ENCODE measurements around the gene FBXO47. TPM values are rescaled to one million over a fixed set of nuclear protein-coding genes. Genes with fewer than 3 reads are reported as not detected.
"Not testable (repeated sequence)": the region's sequence is repeated elsewhere in the genome, so short reads cannot be mapped to it uniquely, and the experiment has no call there.

The FBXO47 gene
- total RNA-seq, 1 donor from 2014 or later = not detected

DNA sequence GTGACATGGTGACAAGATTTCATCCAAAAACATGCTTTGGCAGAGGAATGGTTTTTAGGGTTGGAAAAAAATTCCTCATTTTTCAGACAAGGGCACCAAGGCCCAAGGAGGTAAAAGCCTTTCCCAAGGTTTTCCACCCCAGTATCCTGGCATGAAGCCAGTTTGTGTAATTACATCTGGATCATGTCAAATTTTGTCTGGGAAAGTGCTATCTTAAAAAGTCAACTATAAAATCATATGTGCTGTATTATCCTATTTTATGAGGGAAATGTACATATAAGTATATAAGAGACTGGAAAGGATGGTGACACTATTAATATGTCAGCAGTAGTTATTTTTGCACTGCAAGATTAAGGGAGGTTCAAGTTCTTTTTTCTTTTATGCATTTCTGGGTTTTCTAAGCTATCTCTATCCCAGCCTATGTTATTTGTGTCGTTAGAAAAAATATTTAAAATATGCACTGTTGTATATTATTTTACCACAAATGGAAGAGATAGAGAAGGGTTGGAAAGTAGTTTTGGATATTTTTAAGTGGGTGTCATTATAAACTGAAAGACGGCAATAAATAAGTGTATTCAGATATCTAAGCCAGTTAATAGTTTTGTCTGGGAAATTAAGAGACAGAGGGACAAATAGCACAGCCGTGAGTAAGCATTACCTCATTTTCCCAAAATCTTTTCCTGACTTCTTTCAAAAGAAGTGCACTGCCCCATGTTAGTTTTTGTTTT is 13.5 kb upstream of the FBXO47 start:
- no peak for DNase-seq (ENCODE audit: low spot score)

DNA sequence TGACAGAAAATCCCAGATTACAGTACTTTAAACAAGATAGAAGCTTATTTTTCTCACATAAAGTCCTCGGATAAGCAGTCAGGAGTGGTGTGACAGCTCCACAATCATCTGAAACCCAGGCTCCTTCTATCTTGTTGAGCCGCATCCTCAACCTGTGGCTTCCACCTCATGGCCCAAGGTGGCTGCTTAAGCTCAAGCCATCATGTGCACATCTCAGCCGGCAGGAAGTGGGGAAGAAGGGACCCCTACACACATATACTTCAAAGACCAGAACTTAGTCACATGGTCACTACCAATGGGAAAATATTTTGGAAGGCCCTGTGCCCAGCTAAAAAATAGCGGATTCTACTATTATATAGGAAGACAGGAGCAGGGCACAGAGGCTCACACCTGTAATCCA is 11.0 kb upstream of the FBXO47 start:
- DNase-seq (ENCODE audit: low spot score) = no peak

DNA sequence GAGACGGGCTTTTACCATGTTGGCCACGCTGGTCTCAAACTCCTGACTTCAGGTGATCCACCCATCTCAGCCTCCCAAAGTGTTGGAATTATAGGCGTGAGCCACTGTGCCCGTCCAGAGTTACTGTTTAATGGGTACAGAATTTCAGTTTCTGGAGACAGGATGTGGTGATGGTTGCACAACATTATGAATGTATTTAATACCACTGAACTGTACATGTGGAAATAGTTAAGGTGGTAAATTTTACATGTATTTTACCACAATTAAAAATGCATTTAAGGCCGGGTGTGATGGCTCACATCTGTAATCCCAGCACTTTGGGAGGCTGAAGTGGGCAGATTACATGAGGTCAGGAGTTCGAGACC is 9.0 kb upstream of the FBXO47 start:
- not testable (repeated sequence) for DNase-seq (ENCODE audit: low spot score)

DNA sequence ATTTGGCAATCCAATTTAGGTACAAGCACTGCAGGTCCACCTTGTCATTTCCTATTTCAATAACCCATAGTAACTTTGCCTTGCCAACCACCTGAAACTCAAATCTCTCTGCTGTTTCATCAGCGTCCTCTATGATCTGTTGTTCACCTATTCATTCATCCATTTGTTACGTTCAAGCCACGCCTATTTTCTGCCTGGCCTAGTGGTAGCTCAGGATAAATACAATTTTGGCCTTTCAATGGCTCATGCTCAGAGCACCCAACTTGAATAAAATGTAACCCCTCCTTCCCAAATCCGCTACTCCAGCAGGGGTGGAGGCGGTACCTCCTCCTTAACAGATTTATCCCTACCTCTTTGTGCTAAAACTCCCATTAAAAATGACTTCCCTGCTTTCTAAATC is 3.6 kb upstream of the FBXO47 start:
- no peak for DNase-seq (ENCODE audit: low spot score)

DNA sequence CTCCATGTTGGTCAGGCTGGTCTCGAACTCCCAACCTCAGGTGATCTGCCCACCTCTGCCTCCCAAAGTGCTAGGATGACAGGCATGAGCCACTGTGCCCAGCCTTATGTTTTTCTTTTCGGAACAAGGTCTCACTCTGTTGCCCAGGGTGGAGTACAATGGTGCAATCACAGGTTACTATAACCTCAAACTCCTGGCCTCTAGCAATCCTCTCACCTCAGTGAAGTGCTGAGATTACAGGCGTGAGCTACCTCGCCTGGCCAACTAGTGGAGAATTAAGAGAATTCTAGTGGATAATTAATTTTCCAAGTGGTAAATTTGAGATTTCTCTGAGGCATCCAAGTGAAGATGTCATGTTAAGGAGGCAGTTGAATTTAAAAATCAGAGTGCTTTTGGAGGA is 2.9 kb upstream of the FBXO47 start:
- no peak for DNase-seq (ENCODE audit: low spot score)

DNA sequence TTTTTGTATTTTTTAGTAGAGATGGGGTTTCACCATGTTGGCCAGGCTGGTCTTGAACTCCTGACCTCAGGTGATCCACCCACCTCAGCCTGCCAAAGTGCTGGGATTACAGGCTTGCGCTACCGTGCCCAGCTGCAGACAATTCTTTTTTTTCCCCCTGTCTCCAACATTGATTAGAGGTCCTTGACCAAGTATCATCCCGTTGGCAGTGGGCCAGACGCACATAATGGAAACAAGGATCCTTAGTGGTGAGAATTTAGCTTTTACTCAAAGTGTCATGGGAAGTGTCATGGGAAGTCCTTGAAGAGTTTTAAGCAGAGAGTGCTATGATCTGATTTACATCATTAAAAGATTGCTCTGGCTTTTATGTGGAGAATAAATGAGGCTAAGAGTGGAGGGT is 2.1 kb upstream of the FBXO47 start:
- no peak for DNase-seq (ENCODE audit: low spot score)

DNA sequence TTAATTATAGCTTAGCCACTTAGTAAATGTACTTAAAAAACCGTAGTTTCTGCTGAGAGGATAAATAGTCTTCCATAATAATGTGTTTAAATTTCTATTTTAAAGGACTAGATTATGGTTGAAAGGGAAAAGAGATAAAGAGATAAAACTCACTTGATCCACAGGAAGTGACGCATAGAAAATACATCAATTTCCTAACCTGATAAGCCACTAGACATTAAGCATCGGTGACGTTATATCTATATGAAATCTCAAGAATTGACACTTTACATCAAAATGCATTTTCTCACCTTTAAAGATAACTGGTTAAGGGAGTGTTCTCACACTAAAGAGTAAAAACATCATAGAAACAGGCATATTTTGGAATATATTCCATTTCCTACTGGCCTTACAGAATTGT is 5.8 kb downstream of the FBXO47 start:
- DNase-seq (ENCODE audit: low spot score) = no peak

DNA sequence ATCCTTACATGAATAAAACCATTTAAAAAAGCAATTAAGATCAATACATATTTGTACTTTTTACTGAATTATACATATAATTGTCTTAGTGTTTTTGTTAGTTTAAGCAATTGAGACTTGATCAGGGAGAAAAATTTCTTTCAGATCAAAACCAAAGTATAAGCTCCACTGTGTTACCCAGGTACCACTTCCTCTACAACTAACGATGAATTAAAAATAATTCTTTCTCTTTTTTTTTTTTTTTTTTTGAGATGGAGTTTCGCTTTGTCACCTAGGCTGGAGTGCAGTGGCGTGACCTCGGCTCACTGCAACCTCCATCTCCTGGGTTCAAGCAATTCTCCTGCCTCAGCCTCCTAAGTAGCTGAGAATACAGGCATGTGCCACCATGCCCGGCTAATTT is 6.8 kb downstream of the FBXO47 start:
- no peak for DNase-seq (ENCODE audit: low spot score)

DNA sequence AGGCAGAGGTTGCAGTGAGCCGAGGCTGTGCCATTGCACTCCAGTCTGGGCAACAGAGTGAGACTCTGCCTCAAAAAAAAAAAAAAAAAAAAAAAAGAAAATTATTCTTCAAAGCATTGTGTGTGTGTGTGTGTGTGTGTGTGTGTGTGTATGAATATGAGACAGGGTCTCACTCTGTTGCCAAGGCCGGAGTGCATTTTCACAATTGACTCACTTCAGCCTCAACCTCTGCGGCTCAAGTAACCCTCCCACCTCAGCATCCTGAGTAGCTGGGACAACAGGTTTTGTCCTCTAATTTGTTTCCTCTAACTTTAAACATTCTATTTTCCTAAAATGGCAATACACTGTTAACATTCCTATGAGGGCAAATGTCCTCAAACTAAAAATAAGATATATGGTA is 7.7 kb downstream of the FBXO47 start:
- DNase-seq (ENCODE audit: low spot score) = no peak

DNA sequence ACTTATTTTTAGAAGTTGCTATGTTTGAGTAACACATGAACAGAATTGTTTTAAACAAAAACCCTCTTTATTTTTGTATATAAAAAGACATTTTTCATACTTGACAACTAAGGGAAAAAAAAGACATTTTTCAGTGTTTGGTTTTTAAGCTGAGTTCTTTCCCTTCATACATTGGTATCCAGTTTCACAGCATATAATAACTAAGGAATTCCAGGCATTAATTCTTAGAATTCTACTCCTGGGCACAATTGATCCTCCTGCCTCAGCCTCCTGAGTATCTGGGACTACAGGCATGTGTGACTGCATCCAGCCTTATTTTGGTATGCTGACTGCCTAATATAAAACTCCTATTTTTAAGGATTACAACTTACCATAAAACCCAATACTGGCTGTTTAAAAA is 8.4 kb downstream of the FBXO47 start:
- DNase-seq (ENCODE audit: low spot score) = no peak

DNA sequence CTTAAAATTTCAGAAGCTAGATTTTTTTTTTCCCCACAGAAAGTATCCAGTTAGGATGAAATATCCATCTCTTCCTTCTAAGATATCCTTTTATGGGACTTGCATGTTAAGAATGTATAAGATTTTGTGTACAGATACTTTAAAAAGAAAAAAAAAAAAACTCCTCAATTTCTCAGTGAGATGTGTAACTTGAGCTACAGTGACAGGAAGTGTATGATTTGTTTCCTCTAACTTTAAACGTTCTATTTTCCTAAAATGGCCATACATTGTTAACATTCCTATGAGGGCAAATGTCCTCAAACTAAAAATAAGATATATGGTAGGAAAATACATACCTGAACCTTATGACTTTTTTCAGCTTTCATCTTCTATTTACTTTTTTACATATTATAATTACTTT is 8.9 kb downstream of the FBXO47 start:
- DNase-seq (ENCODE audit: low spot score) = no peak

DNA sequence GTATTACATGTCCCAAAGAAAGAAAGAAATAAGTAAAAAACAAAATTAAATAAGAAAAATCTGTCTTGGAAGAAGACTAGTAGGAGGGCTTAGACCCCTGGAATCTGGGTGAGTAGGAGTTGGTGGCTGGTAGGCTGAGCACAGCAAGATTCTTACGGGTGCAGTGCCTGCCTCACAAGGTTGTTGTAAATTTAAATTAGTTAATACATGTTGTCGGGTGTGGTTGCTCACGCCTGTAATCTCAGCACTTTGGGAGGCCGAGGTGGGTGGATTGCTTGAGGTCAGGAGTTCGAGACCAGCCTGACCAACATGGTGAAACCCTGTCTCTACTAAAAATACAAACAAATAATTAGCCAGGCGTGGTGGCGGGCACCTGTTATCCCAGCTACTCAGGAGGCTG is 13.4 kb downstream of the FBXO47 start:
- DNase-seq (ENCODE audit: low spot score) = not testable (repeated sequence)

DNA sequence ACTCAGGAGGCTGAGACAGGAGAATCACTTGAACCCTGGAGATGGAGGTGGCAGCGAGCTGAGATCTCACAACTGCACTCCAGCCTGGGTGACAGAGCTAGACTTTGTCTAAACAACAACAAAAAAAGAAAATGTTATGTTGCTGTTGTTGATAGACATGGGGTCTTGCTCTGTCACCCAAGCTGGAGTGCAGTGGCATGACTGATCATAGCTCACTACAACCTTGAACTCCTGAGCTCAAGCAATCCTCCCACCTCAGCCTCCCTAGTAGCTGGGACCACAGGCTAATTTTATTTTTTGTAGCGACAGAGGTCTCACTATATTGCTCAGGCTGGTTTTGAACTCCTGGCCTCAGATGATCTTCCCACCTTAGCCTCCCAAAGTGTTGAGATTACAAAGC is 20.0 kb downstream of the FBXO47 start:
- no peak for DNase-seq (ENCODE audit: low spot score)

DNA sequence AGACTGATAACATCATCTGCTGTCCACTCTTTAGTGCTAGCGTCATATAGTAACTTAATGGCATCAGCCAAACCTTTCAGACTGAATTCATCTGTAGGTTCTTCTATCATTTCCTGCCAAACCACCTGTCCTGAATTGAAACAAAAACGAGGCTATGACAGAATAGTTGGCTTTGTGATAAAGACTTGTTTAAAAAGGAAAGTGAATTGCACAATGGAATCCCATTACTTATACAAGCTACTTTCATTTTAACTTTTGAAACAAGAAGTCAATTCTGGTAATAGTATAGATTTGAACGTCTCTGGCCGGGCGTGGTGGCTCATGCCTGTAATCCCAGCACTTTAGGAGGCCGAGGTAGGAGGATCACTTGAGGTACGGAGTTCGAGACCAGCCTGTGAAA is 23.6 kb downstream of the FBXO47 start:
- DNase-seq (ENCODE audit: low spot score) = no peak

DNA sequence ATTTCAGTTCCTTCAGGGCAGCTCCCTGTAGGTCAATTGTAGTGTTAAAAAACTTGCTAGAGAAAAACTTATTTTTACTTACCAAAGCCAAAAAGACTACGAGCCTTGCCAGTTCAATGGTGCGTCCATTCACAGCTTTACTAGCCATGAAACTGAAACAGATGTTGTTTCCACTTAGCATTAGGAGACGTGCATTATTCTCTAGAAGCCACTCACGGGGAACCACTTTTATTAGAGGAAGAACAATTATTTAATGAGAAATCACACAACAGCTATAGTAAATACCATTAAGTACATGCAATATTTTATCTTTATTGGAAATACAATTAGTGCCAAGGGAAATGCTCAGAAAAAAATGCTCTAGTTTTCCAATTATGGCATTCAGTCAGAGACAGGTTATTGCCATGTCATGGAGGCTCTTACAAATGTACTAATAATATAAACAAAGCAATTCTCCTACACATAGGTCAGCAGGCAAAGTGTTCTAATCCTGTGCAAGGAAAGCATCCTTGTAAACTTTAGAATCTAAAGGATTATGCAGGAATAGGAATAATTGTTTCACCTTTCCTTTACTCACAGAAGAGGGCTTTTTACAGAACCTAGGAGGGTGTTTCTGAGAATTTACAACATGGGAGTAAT is 24.4 kb downstream of the FBXO47 start:
- no peak for DNase-seq (ENCODE audit: low spot score)

DNA sequence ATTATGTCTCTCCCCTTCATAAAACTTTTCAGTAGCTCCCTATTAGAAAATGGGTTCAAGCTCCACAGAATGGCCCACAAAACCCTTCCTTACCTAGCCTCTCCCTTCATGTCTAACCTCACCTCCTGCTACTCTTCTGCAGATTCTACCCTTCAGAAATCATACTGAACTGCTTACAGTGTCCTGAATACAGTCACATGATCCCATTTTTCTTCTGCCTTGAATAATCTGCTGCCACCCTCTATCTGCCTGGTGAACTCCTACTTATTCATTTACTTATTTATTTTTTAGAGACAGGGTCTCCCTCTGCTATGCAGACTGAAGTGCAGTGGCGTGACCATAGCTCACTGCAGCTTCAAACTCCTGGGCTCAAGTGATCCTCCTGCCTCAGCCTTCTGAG is 26.8 kb downstream of the FBXO47 start:
- no peak for DNase-seq (ENCODE audit: low spot score)

DNA sequence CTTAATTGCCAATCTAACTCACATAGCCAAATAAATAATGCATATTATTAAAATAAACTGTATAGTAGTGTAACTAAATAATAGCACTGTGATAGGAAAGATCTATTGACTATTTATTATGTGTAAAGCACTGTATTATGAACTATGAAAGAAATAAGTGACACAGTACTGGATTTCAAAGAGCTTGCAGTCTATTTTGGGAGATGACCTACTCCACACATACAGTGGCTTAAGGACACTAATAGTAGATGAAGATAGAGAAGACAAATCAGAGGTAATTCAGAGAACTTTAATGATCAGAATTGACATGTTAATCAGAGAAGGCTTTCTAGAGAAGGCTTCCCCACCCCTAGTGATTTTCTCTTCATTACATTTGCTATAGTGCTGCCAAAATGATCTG is 27.2 kb downstream of the FBXO47 start:
- DNase-seq (ENCODE audit: low spot score) = no peak

DNA sequence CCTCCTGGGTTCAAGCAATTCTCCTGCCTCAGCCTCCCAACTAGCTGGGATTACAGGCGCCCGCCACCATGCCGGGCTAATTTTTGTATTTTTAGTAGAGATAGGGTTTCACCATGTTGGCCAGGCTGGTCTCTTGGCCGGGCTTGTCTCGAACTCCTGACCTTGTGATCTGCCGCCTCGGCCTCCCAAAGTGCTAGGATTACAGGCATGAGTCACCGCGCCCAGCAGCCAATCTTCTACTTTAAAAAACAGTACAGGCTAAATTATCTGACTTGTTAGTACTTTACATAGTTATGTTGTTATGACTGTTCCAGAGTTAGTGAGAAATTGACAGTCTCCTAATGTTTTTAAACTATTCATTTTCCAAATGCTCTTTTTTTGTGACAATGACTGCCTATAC is 33.2 kb downstream of the FBXO47 start:
- not testable (repeated sequence) for DNase-seq (ENCODE audit: low spot score)

DNA sequence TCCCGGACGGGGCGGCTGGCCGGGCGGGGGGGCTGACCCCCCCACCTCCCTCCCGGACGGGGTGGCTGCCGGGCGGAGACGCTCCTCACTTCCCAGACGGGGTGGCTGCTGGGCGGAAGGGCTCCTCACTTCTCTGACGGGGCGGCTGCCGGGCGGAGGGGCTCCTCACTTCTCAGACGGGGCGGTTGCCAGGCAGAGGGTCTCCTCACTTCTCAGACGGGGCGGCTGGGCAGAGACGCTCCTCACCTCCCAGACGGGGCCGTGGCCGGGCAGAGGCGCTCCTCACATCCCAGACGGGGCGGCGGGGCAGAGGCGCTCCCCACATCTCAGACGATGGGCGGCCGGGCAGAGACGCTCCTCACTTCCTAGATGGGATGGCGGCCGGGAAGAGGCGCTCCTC is 36.4 kb downstream of the FBXO47 start:
- not testable (repeated sequence) for DNase-seq (ENCODE audit: low spot score)

DNA sequence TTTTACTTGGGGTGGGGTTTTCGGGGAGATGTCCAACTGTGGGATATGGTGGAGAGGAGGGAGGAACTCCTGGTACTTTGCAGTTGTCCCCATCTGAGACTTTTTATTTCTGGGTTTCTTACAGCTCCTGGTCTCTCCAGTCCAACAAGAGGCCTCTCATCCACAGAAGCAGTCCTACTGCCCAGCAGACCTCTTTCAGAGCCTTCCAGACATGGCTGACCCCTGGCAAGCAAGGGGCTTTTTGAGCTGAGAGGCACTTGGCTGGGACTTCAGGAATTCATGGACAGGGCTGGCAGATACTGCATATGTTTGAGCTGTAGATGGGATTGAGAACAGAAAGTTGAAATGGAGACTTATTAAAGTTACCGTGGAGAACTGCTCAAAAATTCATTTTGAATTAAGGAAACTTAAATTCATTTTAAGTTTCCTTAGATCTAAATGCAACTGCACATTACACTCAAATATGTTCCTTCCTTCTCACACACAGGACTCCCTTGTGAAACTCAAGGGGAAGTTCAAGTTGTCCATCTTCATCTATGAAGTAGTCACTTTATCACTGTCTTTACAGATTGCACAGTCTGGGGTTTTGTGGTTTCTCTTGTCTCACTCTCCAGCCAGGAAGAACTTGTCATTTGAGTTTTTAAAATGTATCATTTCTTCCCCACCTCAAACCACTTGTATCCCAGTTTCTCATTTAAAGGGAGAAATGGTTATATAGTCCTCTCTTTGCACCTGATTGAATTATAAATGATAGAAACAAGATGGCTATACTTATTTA is 40.7 kb downstream of the FBXO47 start:
- DNase-seq (ENCODE audit: low spot score) = no peak

DNA sequence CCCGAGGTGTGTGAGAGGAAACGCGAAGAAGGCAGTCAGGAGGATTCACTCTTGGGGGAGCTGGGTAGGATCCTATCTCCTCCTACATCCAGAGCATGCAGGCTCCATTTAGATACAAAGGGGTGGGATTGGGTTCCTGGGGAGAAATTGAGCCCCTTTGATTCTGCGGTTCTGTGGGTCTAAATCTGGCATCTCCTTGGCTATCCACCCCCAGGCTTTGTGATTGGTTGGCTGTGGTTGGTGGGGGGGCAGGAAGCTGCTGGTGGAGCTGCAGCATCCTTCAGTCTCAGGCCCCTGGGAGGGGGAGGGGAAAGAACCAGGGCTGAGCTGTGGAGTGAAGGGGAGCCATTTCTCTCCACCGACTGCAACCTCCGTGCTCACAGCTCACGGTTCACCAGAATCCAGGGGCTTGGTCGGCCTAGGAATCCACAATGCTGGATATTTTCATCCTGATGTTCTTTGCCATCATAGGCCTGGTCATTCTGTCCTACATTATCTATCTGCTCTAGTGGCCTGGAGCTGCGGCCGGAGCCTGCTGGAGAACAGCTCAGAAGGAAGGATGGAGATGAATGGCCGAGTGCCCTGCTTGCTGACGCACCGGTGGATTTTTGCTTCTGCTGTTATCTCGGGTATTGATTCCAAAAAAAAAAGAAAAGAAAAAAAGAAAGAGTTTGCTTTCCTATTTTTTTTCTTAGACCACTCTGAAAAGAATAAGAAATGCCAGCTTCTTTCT is 41.8 kb downstream of the FBXO47 start, which contains the start of gene LASP1NB:
Gene LASP1NB, plus strand, starts transcription at position 352 of the 733 bp plus-strand sequence.
- no peak for DNase-seq (ENCODE audit: low spot score)

Data from ureter (tissue), 1 donor.